HTERT RPE-1 (cell line): Measurements from ENCODE around the gene SLC24A3.

Experiments
- in situ Hi-C: fragments of 300-500 bp; cut with MboI; formaldehyde crosslinking; loops from 4 replicates; pipeline ENCODE4 v1.14.3; 2020; ENCODE audit warnings: low sequenced_read_pairs

Gene SLC24A3

GRCh38 chr20:19301142-19301541, 88.7 kb downstream of the SLC24A3 start:
- in situ Hi-C loops = no loop called here

- in situ Hi-C loops = no loop called here
Observed at GRCh38 chr20:19301843-19302242, 89.4 kb downstream of the SLC24A3 start.

GRCh38 chr20:19302714-19303113, 90.3 kb downstream of the SLC24A3 start:
- in situ Hi-C loops = no loop called here

GRCh38 chr20:19304389-19304788, 91.9 kb downstream of the SLC24A3 start:
- in situ Hi-C loops = no loop called here

GRCh38 chr20:19304886-19305415, 92.5 kb downstream of the SLC24A3 start:
- in situ Hi-C loops = no loop called here

GRCh38 chr20:19308146-19308545, 95.7 kb downstream of the SLC24A3 start:
- in situ Hi-C loops = no loop called here

GRCh38 chr20:19310541-19310940, 98.1 kb downstream of the SLC24A3 start:
- in situ Hi-C loops = no loop called here

GRCh38 chr20:19313342-19314069, 101.1 kb downstream of the SLC24A3 start:
- in situ Hi-C loops = no loop called here

GRCh38 chr20:19314621-19315020, 102.2 kb downstream of the SLC24A3 start:
- in situ Hi-C loops = no loop called here

- in situ Hi-C loops = no loop called here
Observed at GRCh38 chr20:19317237-19318069, 105.0 kb downstream of the SLC24A3 start.

GRCh38 chr20:19318610-19319009, 106.2 kb downstream of the SLC24A3 start:
- in situ Hi-C loops = no loop called here

- in situ Hi-C loops = no loop called here
Observed at GRCh38 chr20:19320005-19320404, 107.6 kb downstream of the SLC24A3 start.

GRCh38 chr20:19321176-19321575, 108.7 kb downstream of the SLC24A3 start:
- in situ Hi-C loops = no loop called here

- in situ Hi-C loops = no loop called here
Observed at GRCh38 chr20:19322061-19322985, 109.9 kb downstream of the SLC24A3 start.

- in situ Hi-C loops = no loop called here
Observed at GRCh38 chr20:19327401-19327800, 115.0 kb downstream of the SLC24A3 start.

GRCh38 chr20:19328676-19329075, 116.2 kb downstream of the SLC24A3 start:
- in situ Hi-C loops = no loop called here

GRCh38 chr20:19330038-19330437, 117.6 kb downstream of the SLC24A3 start:
- in situ Hi-C loops = no loop called here

GRCh38 chr20:19330731-19331130, 118.3 kb downstream of the SLC24A3 start:
- in situ Hi-C loops = no loop called here

GRCh38 chr20:19333563-19333962, 121.1 kb downstream of the SLC24A3 start:
- in situ Hi-C loops = no loop called here

GRCh38 chr20:19335341-19335740, 122.9 kb downstream of the SLC24A3 start:
- in situ Hi-C loops = no loop called here

- in situ Hi-C loops = no loop called here
Observed at GRCh38 chr20:19335916-19336315, 123.5 kb downstream of the SLC24A3 start.
